GM23338 (cell line): ENCODE measurements around the gene PCDHGA10.

ENCODE experiments used
- CTCF ChIP-seq, 2 experiments: fragments of 200-600 bp in 1 of 2; sonication (generic) in 1 of 2; conservative IDR thresholded peaks; 2 replicates each; pipeline versions ENCODE4 v1.5.1 to v1.6.1; 2016 to 2017; ENCODE audit warnings: antibody characterized with exemption in 2 of 2, low read depth in 2 of 2, mild to moderate bottlenecking in 2 of 2, moderate library complexity in 1 of 2
- ETS1 ChIP-seq: IDR thresholded peaks from 2 replicates; pipeline ENCODE4 v1.6.1; 2016; ENCODE audit warnings: antibody characterized with exemption
- EZH2 ChIP-seq: fragments of 200-600 bp; sonication (generic); IDR thresholded peaks from one replicate; pipeline ENCODE4 v1.8.0; 2017; ENCODE audit warnings: antibody characterized with exemption, mild to moderate bottlenecking, low read depth; ENCODE audit not compliant: unreplicated experiment
- EZH2phosphoT487 ChIP-seq: fragments of 200-600 bp; sonication (generic); IDR thresholded peaks from one replicate; pipeline ENCODE4 v1.8.1; 2018; ENCODE audit warnings: antibody characterized with exemption; ENCODE audit not compliant: unreplicated experiment
- JUNB ChIP-seq: IDR thresholded peaks from one replicate; pipeline ENCODE4 v1.6.1; 2016; ENCODE audit warnings: antibody characterized with exemption; ENCODE audit not compliant: unreplicated experiment
- NANOG ChIP-seq: IDR thresholded peaks from 2 replicates; pipeline ENCODE4 v1.6.1; 2016; ENCODE audit warnings: antibody characterized with exemption, borderline replicate concordance
- POLR2AphosphoS5 ChIP-seq: IDR thresholded peaks from 2 replicates; pipeline ENCODE4 v1.6.1; 2016; ENCODE audit warnings: antibody characterized with exemption, low read depth
- ZNF331 ChIP-seq: fragments of 250-450 bp; sonication (Bioruptor Pico); IDR thresholded peaks from 2 replicates; pipeline ENCODE4 v1.5.0; 2020; ENCODE audit warnings: low read depth, mild to moderate bottlenecking, moderate library complexity
- TF ChIP-seq, protein P1 (sequence below): IDR thresholded peaks from one replicate; pipeline ENCODE4 v1.6.1; 2018; ENCODE audit warnings: antibody characterized with exemption; ENCODE audit not compliant: unreplicated experiment

DNA sequence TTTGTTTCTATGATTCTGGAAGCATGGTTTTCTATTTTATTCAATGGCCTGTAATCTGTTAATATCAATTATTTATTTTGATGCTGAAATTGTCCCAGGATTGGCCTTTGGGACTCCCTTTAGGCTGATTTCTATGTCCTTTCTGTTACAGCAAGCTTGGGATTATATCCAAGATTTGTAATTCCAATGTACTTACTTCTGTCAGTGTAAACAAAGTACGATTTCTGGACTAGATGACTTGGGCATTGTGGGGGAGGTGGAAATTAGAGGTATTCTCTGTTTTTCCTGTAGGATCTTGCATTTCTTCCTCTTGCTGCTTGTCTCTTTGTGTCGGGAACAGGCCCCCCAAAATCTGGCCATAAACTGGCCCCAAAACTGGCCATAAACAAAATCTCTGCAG, 21.2 kb downstream of the PCDHGA10 start:
- TF ChIP-seq POLR2AphosphoS5: no peak
- no peak for TF ChIP-seq CTCF (conservative IDR thresholded peaks at IDR 0.05; ENCODE audit: low read depth in 2 of 2)
- no peak for TF ChIP-seq EZH2phosphoT487
- TF ChIP-seq EZH2: no peak
- TF ChIP-seq, protein P1, sequence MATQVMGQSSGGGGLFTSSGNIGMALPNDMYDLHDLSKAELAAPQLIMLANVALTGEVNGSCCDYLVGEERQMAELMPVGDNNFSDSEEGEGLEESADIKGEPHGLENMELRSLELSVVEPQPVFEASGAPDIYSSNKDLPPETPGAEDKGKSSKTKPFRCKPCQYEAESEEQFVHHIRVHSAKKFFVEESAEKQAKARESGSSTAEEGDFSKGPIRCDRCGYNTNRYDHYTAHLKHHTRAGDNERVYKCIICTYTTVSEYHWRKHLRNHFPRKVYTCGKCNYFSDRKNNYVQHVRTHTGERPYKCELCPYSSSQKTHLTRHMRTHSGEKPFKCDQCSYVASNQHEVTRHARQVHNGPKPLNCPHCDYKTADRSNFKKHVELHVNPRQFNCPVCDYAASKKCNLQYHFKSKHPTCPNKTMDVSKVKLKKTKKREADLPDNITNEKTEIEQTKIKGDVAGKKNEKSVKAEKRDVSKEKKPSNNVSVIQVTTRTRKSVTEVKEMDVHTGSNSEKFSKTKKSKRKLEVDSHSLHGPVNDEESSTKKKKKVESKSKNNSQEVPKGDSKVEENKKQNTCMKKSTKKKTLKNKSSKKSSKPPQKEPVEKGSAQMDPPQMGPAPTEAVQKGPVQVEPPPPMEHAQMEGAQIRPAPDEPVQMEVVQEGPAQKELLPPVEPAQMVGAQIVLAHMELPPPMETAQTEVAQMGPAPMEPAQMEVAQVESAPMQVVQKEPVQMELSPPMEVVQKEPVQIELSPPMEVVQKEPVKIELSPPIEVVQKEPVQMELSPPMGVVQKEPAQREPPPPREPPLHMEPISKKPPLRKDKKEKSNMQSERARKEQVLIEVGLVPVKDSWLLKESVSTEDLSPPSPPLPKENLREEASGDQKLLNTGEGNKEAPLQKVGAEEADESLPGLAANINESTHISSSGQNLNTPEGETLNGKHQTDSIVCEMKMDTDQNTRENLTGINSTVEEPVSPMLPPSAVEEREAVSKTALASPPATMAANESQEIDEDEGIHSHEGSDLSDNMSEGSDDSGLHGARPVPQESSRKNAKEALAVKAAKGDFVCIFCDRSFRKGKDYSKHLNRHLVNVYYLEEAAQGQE: no peak
- TF ChIP-seq JUNB: no peak
- no peak for TF ChIP-seq NANOG
- no peak for TF ChIP-seq ZNF331
- no peak for TF ChIP-seq ETS1
